HepG2 (cell line): ENCODE data around the gene ENPP1. TPM values are rescaled to one million over a fixed set of nuclear protein-coding genes. Genes with fewer than 3 reads are reported as not detected.
A peak's percentile ranks its signal among the peaks of the same experiment; 100 is the strongest.

Source experiments
- ATF6 ChIP-seq: sonication (generic); formaldehyde crosslinking; conservative IDR thresholded peaks from 2 replicates; pipeline ENCODE4 v1.4.0; 2020; ENCODE audit warnings: missing genetic modification reagents
- BHLHE40 ChIP-seq: IDR thresholded peaks from 2 replicates; pipeline ENCODE4 v1.6.1; 2011; ENCODE audit warnings: low read length, improper control_type of control experiment
- DR1 ChIP-seq: sonication (generic); formaldehyde crosslinking; IDR thresholded peaks from 2 replicates; pipeline ENCODE4 v1.8.0; 2021; ENCODE audit warnings: mild to moderate bottlenecking, missing genetic modification reagents, inconsistent platforms
- FOXK2 ChIP-seq: fragments of 450-650 bp; IDR thresholded peaks from 2 replicates; pipeline ENCODE4 v1.6.1; 2016
- FOXP4 ChIP-seq: sonication (generic); formaldehyde crosslinking; IDR thresholded peaks from 2 replicates; pipeline ENCODE4 v1.4.0; 2020; ENCODE audit warnings: missing genetic modification reagents
- HDAC1 ChIP-seq: sonication (generic); formaldehyde crosslinking; IDR thresholded peaks from 2 replicates; pipeline ENCODE4 v1.5.1; 2020; ENCODE audit warnings: mild to moderate bottlenecking, missing genetic modification reagents
- KAT8 ChIP-seq: IDR thresholded peaks from 2 replicates; pipeline ENCODE4 v1.6.1; 2016; ENCODE audit warnings: missing genetic modification reagents, missing compliant biosample characterization
- NCOA2 ChIP-seq: sonication (generic); formaldehyde crosslinking; IDR thresholded peaks from 2 replicates; pipeline ENCODE4 v1.8.0; 2022; ENCODE audit warnings: inconsistent platforms
- NR2F2 ChIP-seq: IDR thresholded peaks from 2 replicates; pipeline ENCODE4 v1.6.1; 2012; ENCODE audit warnings: low read depth, inconsistent platforms, borderline replicate concordance
- NR2F6 ChIP-seq, 2 experiments: IDR thresholded peaks; 2 replicates each; pipeline ENCODE4 v1.6.1; 2016; ENCODE audit warnings: antibody characterized with exemption in 1 of 2, mild to moderate bottlenecking in 1 of 2
- PITX1 ChIP-seq: sonication (generic); formaldehyde crosslinking; IDR thresholded peaks from 2 replicates; pipeline ENCODE4 v1.5.1; 2020; ENCODE audit warnings: mild to moderate bottlenecking, missing genetic modification reagents
- STAG1 ChIP-seq: sonication (generic); formaldehyde crosslinking; IDR thresholded peaks from 2 replicates; pipeline ENCODE4 v1.4.0; 2020; ENCODE audit warnings: missing genetic modification reagents
- TFDP2 ChIP-seq: sonication (generic); formaldehyde crosslinking; IDR thresholded peaks from 2 replicates; pipeline ENCODE4 v1.4.0; 2020; ENCODE audit warnings: missing genetic modification reagents
- THAP11 ChIP-seq: IDR thresholded peaks from 2 replicates; pipeline ENCODE4 v1.6.1; 2016; ENCODE audit warnings: missing biosample characterization, missing genetic modification reagents
- XBP1 ChIP-seq: sonication (generic); formaldehyde crosslinking; IDR thresholded peaks from 2 replicates; pipeline ENCODE4 v1.5.0; 2020; ENCODE audit warnings: missing genetic modification reagents
- ZC3H13 ChIP-seq: sonication (generic); formaldehyde crosslinking; IDR thresholded peaks from 2 replicates; pipeline ENCODE4 v1.8.1; 2023; ENCODE audit warnings: mild to moderate bottlenecking, missing genetic modification reagents, moderate library complexity
- ZNF317 ChIP-seq: sonication (generic); formaldehyde crosslinking; IDR thresholded peaks from 2 replicates; pipeline ENCODE4 v1.5.0; 2020; ENCODE audit warnings: mild to moderate bottlenecking, missing genetic modification reagents
- ZNF367 ChIP-seq: sonication (generic); formaldehyde crosslinking; IDR thresholded peaks from 2 replicates; pipeline ENCODE4 v1.4.0; 2020; ENCODE audit warnings: missing genetic modification reagents, borderline replicate concordance
- ZNF547 ChIP-seq: sonication (generic); formaldehyde crosslinking; IDR thresholded peaks from 2 replicates; pipeline ENCODE4 v1.5.1; 2020; ENCODE audit warnings: mild to moderate bottlenecking, missing genetic modification reagents
- ZNF567 ChIP-seq: sonication (generic); formaldehyde crosslinking; IDR thresholded peaks from 2 replicates; pipeline ENCODE4 v1.8.1; 2023; ENCODE audit warnings: mild to moderate bottlenecking, missing genetic modification reagents, borderline replicate concordance
- ZNF607 ChIP-seq: sonication (generic); formaldehyde crosslinking; IDR thresholded peaks from 2 replicates; pipeline ENCODE4 v1.5.1; 2020; ENCODE audit warnings: missing genetic modification reagents, mild to moderate bottlenecking, borderline replicate concordance
- ZNF788 ChIP-seq: sonication (generic); formaldehyde crosslinking; IDR thresholded peaks from 2 replicates; pipeline ENCODE4 v1.5.0; 2020; ENCODE audit warnings: mild to moderate bottlenecking, missing genetic modification reagents, borderline replicate concordance
- ZNF790 ChIP-seq: sonication (generic); formaldehyde crosslinking; IDR thresholded peaks from 2 replicates; pipeline ENCODE4 v1.8.0; 2022; ENCODE audit warnings: missing genetic modification reagents, mild to moderate bottlenecking, borderline replicate concordance
- ZNF841 ChIP-seq: sonication (generic); formaldehyde crosslinking; IDR thresholded peaks from 2 replicates; pipeline ENCODE4 v1.8.1; 2023; ENCODE audit warnings: missing genetic modification reagents, borderline replicate concordance
- ZSCAN20 ChIP-seq: sonication (generic); formaldehyde crosslinking; IDR thresholded peaks from 2 replicates; pipeline ENCODE4 v1.4.0; 2020; ENCODE audit warnings: missing genetic modification reagents, mild to moderate bottlenecking, borderline replicate concordance
- polyA plus RNA-seq, 8 experiments: library from polyadenylated mRNA; depleted of rRNA in 3 of 8; stranded (reverse) in 7 of 8; unstranded in 1 of 8; fragments of >200 nt; fragmentation: Illumina TruSeq in 4 of 8; extraction: Trizol in 4 of 8; gene quantifications; 2 replicates each; pipeline versions ENCODE4 v1.2.1 to v1.2.3, GENCODE V29; 2011 to 2016; ENCODE audit warnings: low read depth in 4 of 8, missing spikeins in 1 of 8, mixed read lengths in 1 of 8; ENCODE audit not compliant: insufficient read depth in 1 of 8
- total RNA-seq, 5 experiments: library from RNA; depleted of rRNA; stranded (reverse); fragments of >200 nt; fragmentation: Illumina TruSeq; extraction: Trizol; gene quantifications; 2 replicates each; pipeline ENCODE4 v1.2.3, GENCODE V29; 2016; ENCODE audit warnings: low read depth in 1 of 5

ENPP1 gene
- total and polyA plus RNA-seq, 2 of the 13 experiments (the other 11 are each of a cell fraction or from before 2014, with no cell fraction given) = 56.5 to 160 TPM

- TF ChIP-seq ZNF367 (CRISPR knock-in tag) = 0 out of 2 replicates have a peak, but pooled peaks have one; percentile 11
- peak; percentile 54; the same call in 1 of the 2 replicates for TF ChIP-seq ZNF788
- 0 out of 2 replicates have a peak, but pooled peaks have one; percentile 21 for TF ChIP-seq ZNF567 (CRISPR knock-in tag)
- TF ChIP-seq KAT8 = 0 out of 2 replicates have a peak, but pooled peaks have one; percentile 15
- no peak for TF ChIP-seq NR2F2
- TF ChIP-seq HDAC1 = peak; percentile 56; the same call in 1 of the 2 replicates
- 0 out of 2 replicates have a peak, but pooled peaks have one; percentile 23 for TF ChIP-seq THAP11 (CRISPR knock-in tag)
- no peak for TF ChIP-seq FOXK2
- peak; percentile 17; the same call in 1 of the 2 replicates for TF ChIP-seq DR1 (CRISPR knock-in tag)
- TF ChIP-seq TFDP2 (CRISPR knock-in tag) = peak; percentile 47; the same call in 1 of the 2 replicates
- peak; percentile 18; the same call in 1 of the 2 replicates for TF ChIP-seq ZNF607
- peak; percentile 18; the same call in 1 of the 2 replicates for TF ChIP-seq ZC3H13 (CRISPR knock-in tag)
- TF ChIP-seq PITX1 (CRISPR knock-in tag) = peak; percentile 58; the same call in 1 of the 2 replicates
- TF ChIP-seq ZSCAN20 (CRISPR knock-in tag) = 0 out of 2 replicates have a peak, but pooled peaks have one; percentile 12
- TF ChIP-seq BHLHE40 = no peak
- no peak for TF ChIP-seq XBP1 (CRISPR knock-in tag)
- peak; percentile 46 for TF ChIP-seq ZNF547 (CRISPR knock-in tag)
- no peak for TF ChIP-seq ATF6 (CRISPR knock-in tag)
- no peak for TF ChIP-seq FOXP4
- TF ChIP-seq ZNF790 (CRISPR knock-in tag) = 0 out of 2 replicates have a peak, but pooled peaks have one; percentile 8
- no peak for TF ChIP-seq ZNF841 (CRISPR knock-in tag)
- no peak for TF ChIP-seq NR2F6 (IDR thresholded peaks at IDR 0.05)
- TF ChIP-seq NR2F6 (CRISPR knock-in tag; IDR thresholded peaks at IDR 0.05) = peak; percentile 43; the same call in 1 of the 2 replicates
- TF ChIP-seq NCOA2 (CRISPR knock-in tag) = no peak; the same call in none of the 2 replicates
- peak; percentile 61 for TF ChIP-seq STAG1 (CRISPR knock-in tag)
- no peak for TF ChIP-seq ZNF317 (CRISPR knock-in tag)
Measured at GRCh38 chr6:131807644-131808459, at the start of gene ENPP1 (continued).
